ENCODE results near the gene CLCA4.

The CLCA4 gene

GRCh38 chr1:86619313-86619712 is 72.4 kb downstream of the CLCA4 start:
- no peaks in the 10 kb centered on the region for H3K4me1 ChIP-seq (ENCODE audit: insufficient read depth, low read length, poor library complexity, severe bottlenecking)
- no peaks in the 10 kb centered on the region for H3K36me3 ChIP-seq (ENCODE audit: insufficient read depth, low read length)
- H2AFZ ChIP-seq (ENCODE audit: low read length), result no peak overlapping the region
- no peaks in the 10 kb centered on the region for H3K9me2 ChIP-seq (replicated peaks; ENCODE audit: low read depth, low read length)
- no peaks in the 10 kb centered on the region for H3K27me3 ChIP-seq (ENCODE audit: insufficient read depth, low read length, poor library complexity, severe bottlenecking)
- no peak overlapping the region for H3K9ac ChIP-seq (ENCODE audit: low read depth, low read length, poor library complexity, severe bottlenecking)
- H3K4me2 ChIP-seq (ENCODE audit: low read depth, low read length, poor library complexity, severe bottlenecking), result no peak overlapping the region
- H3K79me2 ChIP-seq (ENCODE audit: insufficient read depth, low read length), result no peaks in the 10 kb centered on the region
- no peak overlapping the region for H3K4me3 ChIP-seq (ENCODE audit: low read length, poor library complexity, severe bottlenecking)
- TF ChIP-seq CTCF (conservative IDR thresholded peaks at IDR 0.05; ENCODE audit: low read length), result no peak
- TF ChIP-seq EZH2phosphoT487 (IDR thresholded peaks at IDR 0.05; ENCODE audit: borderline replicate concordance), result no peak
- H4K20me1 ChIP-seq (ENCODE audit: insufficient read depth, low read length, poor library complexity, severe bottlenecking), result no peaks in the 10 kb centered on the region
- H3F3A ChIP-seq (ENCODE audit: low read depth), result no peaks in the 10 kb centered on the region
- H3K9me3 ChIP-seq (ENCODE audit: insufficient read depth, low read depth, low read length), result no peaks in the 10 kb centered on the region

- H3K27me3 ChIP-seq (ENCODE audit: insufficient read depth, low read length, poor library complexity, severe bottlenecking), result no peaks in the 10 kb centered on the region
- H3K9ac ChIP-seq (ENCODE audit: low read depth, low read length, poor library complexity, severe bottlenecking), result no peak overlapping the region
- no peaks in the 10 kb centered on the region for H4K20me1 ChIP-seq (ENCODE audit: insufficient read depth, low read length, poor library complexity, severe bottlenecking)
- H3K4me3 ChIP-seq (ENCODE audit: low read length, poor library complexity, severe bottlenecking), result no peak overlapping the region
- no peaks in the 10 kb centered on the region for H3K79me2 ChIP-seq (ENCODE audit: insufficient read depth, low read length)
- H3K9me2 ChIP-seq (replicated peaks; ENCODE audit: low read depth, low read length), result no peaks in the 10 kb centered on the region
- no peaks in the 10 kb centered on the region for H3K9me3 ChIP-seq (ENCODE audit: insufficient read depth, low read depth, low read length)
- H3K4me1 ChIP-seq (ENCODE audit: insufficient read depth, low read length, poor library complexity, severe bottlenecking), result no peaks in the 10 kb centered on the region
- no peaks in the 10 kb centered on the region for H3F3A ChIP-seq (ENCODE audit: low read depth)
- no peak overlapping the region for H3K4me2 ChIP-seq (ENCODE audit: low read depth, low read length, poor library complexity, severe bottlenecking)
- TF ChIP-seq EZH2phosphoT487 (IDR thresholded peaks at IDR 0.05; ENCODE audit: borderline replicate concordance), result no peak
- TF ChIP-seq CTCF (conservative IDR thresholded peaks at IDR 0.05; ENCODE audit: low read length), result no peak
- no peaks in the 10 kb centered on the region for H3K36me3 ChIP-seq (ENCODE audit: insufficient read depth, low read length)
- no peak overlapping the region for H2AFZ ChIP-seq (ENCODE audit: low read length)
Observed at GRCh38 chr1:86621286-86621685, 74.4 kb downstream of the CLCA4 start.
